Measurements from ENCODE around the gene RPL3. TPM values are rescaled to one million over a fixed set of nuclear protein-coding genes. Genes with fewer than 3 reads are reported as not detected.
"Not testable (repeated sequence)": the region's sequence is repeated elsewhere in the genome, so short reads cannot be mapped to it uniquely, and the experiment has no call there.

The RPL3 gene
- total RNA-seq, 1 donor from 2014 or later = 3,145 TPM

DNA sequence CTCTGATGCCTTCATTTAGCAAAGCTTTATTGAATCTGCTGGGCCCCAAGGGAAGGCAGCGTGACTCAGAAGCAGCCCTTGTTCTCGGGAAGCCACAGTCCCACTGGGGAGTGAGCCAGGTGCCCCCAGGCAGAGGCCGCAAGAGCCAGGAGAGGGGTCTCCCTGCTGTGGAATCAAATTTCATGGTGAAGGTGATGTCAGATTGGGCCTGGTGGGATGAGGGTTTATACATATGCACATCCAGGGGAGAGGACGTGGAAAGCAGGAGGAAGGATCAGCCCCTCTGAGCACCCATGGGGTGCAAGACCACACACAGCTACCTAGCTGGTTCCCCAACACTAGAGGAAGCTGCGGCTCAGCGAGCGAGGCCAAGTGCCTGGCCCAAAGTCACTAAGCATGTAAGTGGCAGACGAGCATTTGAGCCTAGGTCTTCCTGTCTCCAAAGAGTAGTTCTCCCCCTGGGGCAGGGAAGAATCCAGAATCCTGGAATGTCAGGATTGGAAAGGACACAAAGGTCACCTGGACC, 32.3 kb upstream of the RPL3 start:
- DNase-seq (ENCODE audit: low read depth) = peak; percentile 41

GRCh38 chr22:39350757-39351688, 31.6 kb upstream of the RPL3 start:
- no peak for DNase-seq (ENCODE audit: low read depth)

DNA sequence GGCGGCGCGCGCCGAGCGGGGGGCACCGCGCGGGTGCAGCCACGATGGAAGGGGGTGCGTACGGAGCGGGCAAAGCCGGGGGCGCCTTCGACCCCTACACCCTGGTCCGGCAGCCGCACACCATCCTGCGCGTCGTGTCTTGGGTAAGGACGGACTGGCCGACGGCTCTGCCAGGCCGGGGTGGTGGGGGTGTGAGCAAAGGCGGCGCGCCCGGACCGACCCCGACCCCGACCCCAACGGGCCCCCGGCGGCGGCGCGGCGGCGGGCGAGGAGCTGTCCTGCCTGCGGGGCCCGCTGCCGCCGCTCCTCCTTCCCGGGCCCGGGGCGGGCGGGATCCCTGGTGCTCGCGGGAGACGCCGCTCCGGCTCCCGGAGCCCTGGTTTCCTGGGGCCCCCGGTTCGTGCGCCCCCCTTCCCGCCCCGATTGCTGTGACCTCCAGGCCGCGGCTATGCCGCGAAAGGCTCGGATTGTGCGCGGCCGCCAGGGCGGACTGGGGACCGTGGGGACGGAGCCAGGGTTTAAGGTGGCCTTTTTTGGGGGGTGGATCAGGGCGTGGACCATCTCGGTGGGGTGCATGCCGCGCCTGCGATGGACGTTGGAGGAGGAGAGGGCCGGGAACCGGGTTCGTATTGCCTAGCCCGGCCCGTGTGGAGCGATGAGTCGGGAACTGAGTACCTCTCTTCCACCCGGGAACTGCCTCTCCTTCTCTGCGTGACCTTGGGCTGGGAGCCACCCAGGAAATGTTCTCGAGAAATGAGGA, 30.7 kb upstream of the RPL3 start, which contains the start of gene SYNGR1:
Gene SYNGR1 (plus strand): TSS at position 25 of the 760 bp plus-strand sequence. CDS start 20 bp downstream, at position 45.
- no peak for DNase-seq (ENCODE audit: low read depth)

- DNase-seq (ENCODE audit: low read depth) = no peak
These were observed 30.1 kb upstream of the RPL3 start for GRCh38 chr22:39349506-39349966.

DNA sequence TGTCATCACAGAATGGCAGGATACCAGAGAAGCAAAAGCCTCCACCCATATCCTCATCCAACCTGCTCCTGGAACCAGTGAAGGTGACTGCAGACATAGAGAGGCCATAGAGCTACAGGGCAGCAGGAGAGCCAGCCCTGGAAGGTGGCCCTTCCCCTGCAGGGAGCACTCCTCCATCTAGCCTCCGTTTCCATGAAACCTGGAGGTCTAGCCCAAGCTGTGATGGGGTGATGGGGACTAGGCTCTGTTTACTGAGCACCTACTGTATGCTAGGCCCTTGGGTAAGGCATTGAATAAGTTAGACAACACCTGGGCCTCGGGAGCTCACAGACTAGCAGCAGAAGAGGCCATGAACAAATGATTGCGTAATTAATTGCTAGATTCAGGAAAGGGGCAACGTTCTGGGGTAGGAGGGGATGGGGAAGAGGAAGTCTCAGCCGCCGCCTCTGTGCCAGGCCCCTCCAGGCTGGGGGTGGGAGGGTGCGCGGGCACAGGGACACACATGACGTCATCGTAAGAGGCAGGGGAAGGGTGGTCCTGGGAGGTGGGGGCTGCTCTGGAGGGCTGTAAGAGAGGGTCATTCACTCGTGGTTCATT, 29.6 kb upstream of the RPL3 start:
- DNase-seq (ENCODE audit: low read depth) = no peak

GRCh38 chr22:39345231-39345630, 25.8 kb upstream of the RPL3 start:
- DNase-seq (ENCODE audit: low read depth) = no peak

- no peak for DNase-seq (ENCODE audit: low read depth)
These were observed 24.6 kb upstream of the RPL3 start for GRCh38 chr22:39344046-39344390.

DNA sequence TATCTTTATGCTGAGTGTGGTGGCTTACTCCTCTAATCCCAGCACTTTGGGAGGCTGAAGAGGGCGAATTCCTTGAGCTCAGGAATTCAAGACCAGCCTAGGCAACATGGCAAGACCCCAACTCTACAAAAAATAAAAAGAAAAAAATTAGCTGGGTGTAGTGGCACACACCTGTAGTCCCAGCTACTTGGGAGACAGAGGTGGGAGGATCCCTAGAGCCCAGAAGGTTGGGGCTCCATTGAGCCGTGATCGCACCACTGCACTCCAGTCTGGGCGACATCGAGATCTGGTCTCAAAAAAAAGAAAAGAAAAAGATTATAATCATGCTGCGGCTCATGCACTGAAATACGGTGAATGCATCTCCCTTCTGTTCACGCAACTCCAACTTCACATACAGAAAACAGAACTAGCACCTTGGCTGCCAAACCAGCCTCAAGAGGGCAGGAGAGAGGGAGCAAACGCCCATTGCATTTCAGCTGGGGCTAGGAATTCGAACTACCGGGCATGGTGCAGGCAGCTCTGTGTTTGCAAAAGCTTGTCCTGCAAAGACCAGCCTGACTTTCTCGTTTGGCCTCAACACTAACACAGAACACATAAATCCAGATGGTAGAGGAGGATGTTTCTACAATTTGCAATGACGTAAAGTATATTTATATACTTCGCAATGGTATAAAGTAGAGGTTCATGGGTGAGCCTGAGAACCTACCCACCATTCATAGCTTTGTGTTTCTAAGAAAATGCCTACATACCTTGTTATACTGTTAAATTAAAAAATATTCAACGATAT, 24.0 kb upstream of the RPL3 start:
- peak; percentile 40 for DNase-seq (ENCODE audit: low read depth)

- no peak for DNase-seq (ENCODE audit: low read depth)
These were observed 21.8 kb upstream of the RPL3 start for GRCh38 chr22:39341179-39341578.

- not testable (repeated sequence) for DNase-seq (ENCODE audit: low read depth)
These were observed 20.4 kb upstream of the RPL3 start for GRCh38 chr22:39339775-39340174.

DNA sequence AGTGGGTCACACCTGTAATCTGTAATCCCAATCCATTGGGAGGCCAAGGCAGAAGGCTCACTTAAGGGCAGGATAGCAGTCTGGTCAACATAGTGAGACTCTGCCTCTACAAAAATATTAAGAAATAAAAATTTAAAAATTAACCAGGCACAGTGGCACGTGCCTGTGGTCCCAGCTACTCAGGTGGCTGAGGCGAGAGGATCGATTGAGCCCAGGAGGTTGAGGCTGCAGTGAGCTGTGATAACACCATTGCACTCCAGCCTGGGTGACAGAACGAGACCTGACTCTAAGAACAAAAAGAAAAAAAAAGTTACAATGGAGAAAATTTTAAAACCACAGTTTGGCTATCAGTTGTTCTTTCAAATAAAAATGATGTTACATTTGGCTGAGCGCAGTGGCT, 17.0 kb upstream of the RPL3 start:
- DNase-seq (ENCODE audit: low read depth) = no peak

- DNase-seq (ENCODE audit: low read depth) = peak; percentile 72
These were observed 13.1 kb upstream of the RPL3 start for GRCh38 chr22:39332441-39333064.

- DNase-seq (ENCODE audit: low read depth) = not testable (repeated sequence)
These were observed 11.1 kb upstream of the RPL3 start for GRCh38 chr22:39330553-39330952.

GRCh38 chr22:39327995-39328754, 8.8 kb upstream of the RPL3 start:
- DNase-seq (ENCODE audit: low read depth) = no peak

- no peak for DNase-seq (ENCODE audit: low read depth)
These were observed 6.0 kb upstream of the RPL3 start for GRCh38 chr22:39325392-39325932.

- DNase-seq (ENCODE audit: low read depth) = not testable (repeated sequence)
These were observed 1.2 kb upstream of the RPL3 start for GRCh38 chr22:39320616-39321029.

DNA sequence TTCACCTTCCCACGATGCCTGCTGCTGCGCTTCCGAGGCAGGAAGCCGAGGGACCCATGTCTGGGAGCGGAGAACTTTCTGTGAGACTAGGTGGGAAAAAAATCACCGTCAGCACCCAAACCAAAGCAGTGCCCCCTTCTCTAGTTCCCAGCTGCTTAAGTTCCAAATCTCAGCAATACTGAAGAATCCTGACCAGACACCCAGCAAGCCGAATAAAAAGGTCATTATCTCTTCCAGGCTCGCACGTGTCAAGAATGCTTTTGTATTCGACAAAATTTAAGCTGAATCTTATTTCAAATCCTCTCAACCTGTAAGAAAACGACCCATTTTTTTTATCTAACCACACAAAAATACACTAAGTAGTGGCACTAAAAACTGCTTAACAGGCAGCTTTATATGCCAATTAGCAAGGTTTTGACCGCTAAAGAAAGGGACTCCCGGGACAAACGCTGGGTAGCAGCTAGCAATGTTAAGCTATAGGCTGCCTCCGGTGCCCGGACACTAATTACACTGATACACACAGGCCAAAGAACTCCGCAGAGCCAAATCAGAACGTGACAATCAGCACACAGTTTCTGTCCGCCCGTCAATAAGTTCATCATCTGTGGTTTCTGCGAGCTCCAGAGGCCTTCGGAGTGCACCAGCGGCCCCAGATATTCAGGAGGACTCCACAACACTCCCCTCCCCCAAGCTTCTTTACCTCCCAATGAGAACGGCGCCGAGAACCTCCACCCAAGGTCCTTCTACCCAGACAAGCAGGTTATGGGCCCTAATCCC, 728 bp downstream of the RPL3 start:
- DNase-seq (ENCODE audit: low read depth) = no peak

DNA sequence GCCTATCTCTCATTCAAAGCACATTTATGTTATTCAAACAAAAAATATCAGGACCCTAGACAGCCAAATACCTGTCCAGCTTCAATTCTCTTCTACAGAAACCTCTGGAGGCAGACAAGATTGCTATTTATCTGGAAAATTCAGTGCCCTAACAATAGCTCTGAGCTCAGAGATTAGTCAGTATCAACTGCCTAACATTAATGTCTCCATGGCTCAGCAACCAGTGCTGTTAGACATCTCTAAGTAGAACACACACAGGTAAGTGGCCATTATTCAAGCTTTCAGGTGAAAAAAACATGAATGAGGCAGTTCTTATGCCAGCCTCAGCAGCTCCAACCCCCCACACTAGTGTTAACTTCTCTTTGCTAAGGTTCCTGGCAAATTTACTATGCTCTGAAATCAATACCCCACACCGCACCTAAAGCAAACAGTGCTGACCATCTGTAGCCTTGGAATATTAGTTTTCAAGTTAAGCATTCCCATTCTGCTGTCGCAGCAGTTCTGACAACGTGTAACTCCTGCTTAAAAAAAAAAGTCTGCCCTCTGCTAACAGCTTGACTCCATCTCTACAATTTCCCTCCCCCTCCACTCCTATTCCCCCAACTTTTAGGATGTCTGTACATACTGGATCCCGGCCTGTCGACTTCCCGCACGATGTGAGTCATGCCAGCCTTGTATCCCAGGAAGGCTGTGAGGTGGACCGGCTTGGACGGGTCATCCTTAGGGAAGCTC, 1.5 kb downstream of the RPL3 start:
- DNase-seq (ENCODE audit: low read depth) = no peak
